DOHH2 (cell line): ENCODE results near the gene CNGB1.
"Not testable (repeated sequence)": the region's sequence is repeated elsewhere in the genome, so short reads cannot be mapped to it uniquely, and the experiment has no call there.

ENCODE experiments used
- H3F3A ChIP-seq: fragments of 200-600 bp; sonication (generic), shearing (Covaris generic); 2 replicates; pipeline ENCODE4 v1.6.0; 2016; ENCODE audit warnings: antibody characterized with exemption, mild to moderate bottlenecking; ENCODE audit not compliant: control insufficient read depth, insufficient read depth
- H3K27ac ChIP-seq: fragments of 200-600 bp; sonication (generic); 2 replicates; pipeline ENCODE4 v1.5.1; 2014; ENCODE audit warnings: low read depth, mild to moderate bottlenecking, low read length, moderate library complexity
- H3K27me3 ChIP-seq: fragments of 200-600 bp; sonication (generic); 2 replicates; pipeline ENCODE4 v1.6.1; 2014; ENCODE audit warnings: mild to moderate bottlenecking, low read length, mixed read lengths; ENCODE audit not compliant: control insufficient read depth
- H3K36me3 ChIP-seq: fragments of 200-600 bp; sonication (generic); 2 replicates; pipeline ENCODE4 v1.6.1; 2014; ENCODE audit warnings: mild to moderate bottlenecking, low read length, moderate library complexity, mixed read lengths; ENCODE audit not compliant: control insufficient read depth
- H3K4me1 ChIP-seq: fragments of 200-600 bp; sonication (generic); 2 replicates; pipeline ENCODE4 v1.6.1; 2014; ENCODE audit warnings: mild to moderate bottlenecking, low read length, mixed read lengths; ENCODE audit not compliant: control insufficient read depth
- H3K4me2 ChIP-seq: fragments of 200-600 bp; sonication (generic); 2 replicates; pipeline ENCODE4 v1.6.0; 2014; ENCODE audit warnings: mild to moderate bottlenecking, low read length, moderate library complexity
- H3K4me3 ChIP-seq: fragments of 200-600 bp; sonication (generic); 2 replicates; pipeline ENCODE4 v1.5.1; 2014; ENCODE audit warnings: mild to moderate bottlenecking, low read length, mixed read lengths
- H3K79me2 ChIP-seq: fragments of 200-600 bp; sonication (generic); 2 replicates; pipeline ENCODE4 v1.6.1; 2014; ENCODE audit warnings: mild to moderate bottlenecking, low read length, mixed read lengths; ENCODE audit not compliant: control insufficient read depth
- H3K9me2 ChIP-seq: fragments of 200-600 bp; sonication (generic); replicated peaks from 2 replicates; pipeline ENCODE4 v1.6.1; 2014; ENCODE audit warnings: mild to moderate bottlenecking, low read length, mixed read lengths; ENCODE audit not compliant: control insufficient read depth
- H3K9me3 ChIP-seq: fragments of 200-600 bp; sonication (generic); 2 replicates; pipeline ENCODE4 v1.6.1; 2014; ENCODE audit warnings: antibody characterized with exemption, low read length, mixed read lengths; ENCODE audit not compliant: control insufficient read depth, insufficient read depth
- H4K20me1 ChIP-seq: fragments of 200-600 bp; sonication (generic); 2 replicates; pipeline ENCODE4 v1.6.0; 2014; ENCODE audit warnings: low read depth, mild to moderate bottlenecking, antibody characterized with exemption, low read length, moderate library complexity; ENCODE audit not compliant: control insufficient read depth, insufficient read depth
- EZH2phosphoT487 ChIP-seq: fragments of 200-600 bp; sonication (generic); IDR thresholded peaks from 2 replicates; pipeline ENCODE4 v1.6.1; 2017; ENCODE audit warnings: borderline replicate concordance, mild to moderate bottlenecking, antibody characterized with exemption, low read length, moderate library complexity, mixed read lengths
- TF ChIP-seq, protein P1 (sequence below): fragments of 200-600 bp; sonication (generic); IDR thresholded peaks from one replicate; pipeline ENCODE4 v1.5.1; 2014; ENCODE audit warnings: antibody characterized with exemption, mild to moderate bottlenecking, low read depth, low read length; ENCODE audit not compliant: poor library complexity, severe bottlenecking

The CNGB1 gene

DNA sequence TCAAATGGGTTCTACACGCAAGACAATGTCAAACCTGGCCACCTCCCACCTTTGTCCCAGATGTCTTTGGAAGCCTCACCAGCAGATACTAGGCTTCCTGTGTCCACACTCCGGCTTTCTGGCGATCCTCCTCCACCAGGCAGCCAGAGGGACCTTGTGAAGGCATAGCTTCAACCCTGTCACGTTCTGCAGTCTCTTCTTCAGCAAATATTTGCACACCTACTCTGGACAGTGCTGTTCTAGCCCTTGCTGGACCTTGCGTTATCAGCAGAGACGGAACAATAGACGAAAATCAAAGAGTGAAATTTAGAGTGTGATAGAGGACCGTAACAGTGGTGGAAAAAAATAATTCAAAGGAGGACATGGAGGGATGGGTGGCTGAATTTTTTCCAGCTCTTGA, 130.1 kb downstream of the CNGB1 start:
- H3K9me2 ChIP-seq, result no peaks in the 10 kb centered on the region
- no peak overlapping the region for H3K27ac ChIP-seq
- no peaks in the 10 kb centered on the region for H3K4me1 ChIP-seq
- no peaks in the 10 kb centered on the region for H4K20me1 ChIP-seq
- H3K4me3 ChIP-seq, result no peak overlapping the region
- H3K4me2 ChIP-seq, result no peak overlapping the region
- H3F3A ChIP-seq, result no peaks in the 10 kb centered on the region
- H3K79me2 ChIP-seq, result no peaks in the 10 kb centered on the region
- TF ChIP-seq, protein P1, sequence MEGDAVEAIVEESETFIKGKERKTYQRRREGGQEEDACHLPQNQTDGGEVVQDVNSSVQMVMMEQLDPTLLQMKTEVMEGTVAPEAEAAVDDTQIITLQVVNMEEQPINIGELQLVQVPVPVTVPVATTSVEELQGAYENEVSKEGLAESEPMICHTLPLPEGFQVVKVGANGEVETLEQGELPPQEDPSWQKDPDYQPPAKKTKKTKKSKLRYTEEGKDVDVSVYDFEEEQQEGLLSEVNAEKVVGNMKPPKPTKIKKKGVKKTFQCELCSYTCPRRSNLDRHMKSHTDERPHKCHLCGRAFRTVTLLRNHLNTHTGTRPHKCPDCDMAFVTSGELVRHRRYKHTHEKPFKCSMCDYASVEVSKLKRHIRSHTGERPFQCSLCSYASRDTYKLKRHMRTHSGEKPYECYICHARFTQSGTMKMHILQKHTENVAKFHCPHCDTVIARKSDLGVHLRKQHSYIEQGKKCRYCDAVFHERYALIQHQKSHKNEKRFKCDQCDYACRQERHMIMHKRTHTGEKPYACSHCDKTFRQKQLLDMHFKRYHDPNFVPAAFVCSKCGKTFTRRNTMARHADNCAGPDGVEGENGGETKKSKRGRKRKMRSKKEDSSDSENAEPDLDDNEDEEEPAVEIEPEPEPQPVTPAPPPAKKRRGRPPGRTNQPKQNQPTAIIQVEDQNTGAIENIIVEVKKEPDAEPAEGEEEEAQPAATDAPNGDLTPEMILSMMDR, result no peak
- TF ChIP-seq EZH2phosphoT487, result no peak
- no peaks in the 10 kb centered on the region for H3K9me3 ChIP-seq
- no peaks in the 10 kb centered on the region; the same call in 1 of the 2 replicates for H3K27me3 ChIP-seq
- no peaks in the 10 kb centered on the region for H3K36me3 ChIP-seq

DNA sequence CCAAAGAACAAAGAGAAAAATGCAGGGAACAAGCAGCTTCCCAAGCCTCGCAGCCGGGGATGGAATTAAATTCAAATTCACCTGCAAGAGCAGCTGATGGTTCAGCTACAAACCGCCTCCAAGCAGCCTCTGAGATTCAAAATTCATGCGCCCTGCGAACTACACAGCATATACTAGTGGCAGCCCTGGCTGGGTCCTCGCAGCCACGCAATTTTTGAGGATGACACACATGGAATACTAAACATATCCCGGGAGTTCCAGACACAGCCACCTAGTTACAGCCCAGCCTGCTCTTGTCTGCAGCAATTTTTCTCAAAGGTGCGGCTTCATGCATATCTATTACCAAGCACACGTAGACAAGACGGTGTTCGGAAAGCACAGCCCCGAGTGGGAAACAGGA, 132.8 kb downstream of the CNGB1 start:
- H3K4me2 ChIP-seq, result no peak overlapping the region
- no peaks in the 10 kb centered on the region for H3K36me3 ChIP-seq
- H3K27ac ChIP-seq, result no peak overlapping the region
- no peak overlapping the region for H3K4me3 ChIP-seq
- TF ChIP-seq EZH2phosphoT487, result no peak
- TF ChIP-seq, protein P1, result no peak
- no peaks in the 10 kb centered on the region for H3K9me3 ChIP-seq
- H3F3A ChIP-seq, result no peaks in the 10 kb centered on the region
- no peaks in the 10 kb centered on the region for H3K79me2 ChIP-seq
- H4K20me1 ChIP-seq, result no peaks in the 10 kb centered on the region
- H3K27me3 ChIP-seq, result peaks cover 4% of the 10 kb centered on the region; the same call in 1 of the 2 replicates
- no peaks in the 10 kb centered on the region for H3K4me1 ChIP-seq
- H3K9me2 ChIP-seq, result no peaks in the 10 kb centered on the region

DNA sequence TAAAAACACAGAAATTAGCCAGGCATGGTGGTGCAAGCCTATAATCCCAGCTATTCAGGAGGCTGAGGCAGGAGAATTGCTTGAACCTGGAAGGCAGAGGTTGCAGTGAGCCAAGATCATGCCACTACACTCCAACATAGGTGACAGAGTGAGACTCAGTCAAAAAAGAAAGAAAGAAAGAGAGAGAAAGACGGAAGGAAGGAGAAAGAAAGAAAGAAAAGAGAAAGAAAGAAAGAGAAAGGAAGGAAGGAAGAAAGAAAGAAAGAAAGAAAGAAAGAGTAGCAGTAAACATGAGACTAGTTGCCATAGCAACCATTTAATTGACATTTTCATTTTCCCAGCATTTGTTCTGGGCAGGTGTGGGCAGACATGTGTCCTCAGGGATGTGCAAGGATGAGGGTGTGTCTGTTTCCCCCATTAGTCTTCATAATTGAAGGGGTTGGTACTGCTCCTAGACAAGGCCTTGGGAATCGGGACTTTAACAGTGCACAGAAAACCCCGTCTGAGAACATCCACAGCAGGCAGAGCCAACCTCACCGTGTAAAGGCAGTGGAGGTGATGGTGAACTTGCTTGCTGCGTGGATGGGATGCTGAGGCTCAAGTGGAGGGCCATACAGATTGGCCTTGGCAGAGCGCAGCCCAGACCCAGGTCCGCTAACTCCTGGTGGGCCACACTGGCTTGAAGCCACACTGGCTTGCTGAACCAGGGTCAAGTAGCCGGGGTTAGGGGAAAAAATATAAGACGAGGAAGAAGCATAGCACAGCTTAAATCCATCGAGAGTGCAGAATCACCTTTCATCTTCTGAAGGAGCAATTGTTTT, 133.4 kb downstream of the CNGB1 start:
- Histone ChIP-seq H3K4me2 (no peak overlapping the region), H3K4me3 (no peak overlapping the region), H3K4me1 (no peaks in the 10 kb centered on the region), H3F3A (no peaks in the 10 kb centered on the region), H3K9me2 (no peaks in the 10 kb centered on the region), H3K27ac (no peak overlapping the region), H3K27me3 (peaks cover 4% of the 10 kb centered on the region; the same call in 1 of the 2 replicates), H3K9me3 (no peaks in the 10 kb centered on the region), H3K36me3 (no peaks in the 10 kb centered on the region), H4K20me1 (no peaks in the 10 kb centered on the region), H3K79me2 (no peaks in the 10 kb centered on the region)
- TF ChIP-seq, protein P1, result no peak
- TF ChIP-seq EZH2phosphoT487, result no peak

DNA sequence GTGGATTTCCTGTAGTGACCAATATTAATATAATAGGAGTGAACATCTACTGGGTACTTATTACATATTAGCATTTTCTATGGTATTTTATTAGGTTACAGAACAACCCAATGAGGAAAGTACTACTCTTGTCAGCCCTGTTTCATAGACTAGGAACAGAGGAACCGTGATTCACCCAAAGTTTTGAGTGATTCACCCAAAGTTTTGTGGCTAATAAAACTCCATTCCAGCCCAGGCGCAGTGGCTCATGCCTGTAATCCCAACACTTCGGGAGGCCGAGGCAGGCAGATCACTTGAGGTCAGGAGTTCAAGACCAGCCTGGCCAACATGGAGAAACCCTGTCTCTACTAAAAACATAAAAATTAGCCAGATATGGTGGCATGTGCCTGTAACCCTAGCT, 135.5 kb downstream of the CNGB1 start:
- not testable (repeated sequence) for H3K36me3 ChIP-seq, H3K4me3 ChIP-seq, H3K9me2 ChIP-seq, H3K4me1 ChIP-seq, H3F3A ChIP-seq, H3K4me2 ChIP-seq, H4K20me1 ChIP-seq, H3K9me3 ChIP-seq, H3K27me3 ChIP-seq, H3K79me2 ChIP-seq, H3K27ac ChIP-seq
